ENCODE measurements around the gene UEVLD.

UEVLD gene

GRCh38 chr11:18536209-18536608 is 52.3 kb downstream of the UEVLD start:
- Histone ChIP-seq H3K9ac (ENCODE audit: low read depth in 1 of 2, low read length in 2 of 2) (no peak overlapping the region), H3K27ac (ENCODE audit: low read depth in 2 of 2, low read length in 2 of 2) (no peak overlapping the region), H3K9me3 (ENCODE audit: control insufficient read depth in 2 of 2, low read length in 2 of 2) (no peaks in the 10 kb centered on the region), H3K27me3 (ENCODE audit: control insufficient read depth in 2 of 2, insufficient read depth in 2 of 2, low read length in 2 of 2) (no peaks in the 10 kb centered on the region), H3K36me3 (ENCODE audit: control insufficient read depth in 2 of 2, insufficient read depth in 2 of 2, low read length in 2 of 2) (peaks cover 8 to 11% of the 10 kb centered on the region in 2 donors), H3K4me3 (ENCODE audit: low read length in 2 of 2) (no peak overlapping the region), H3K4me1 (ENCODE audit: control insufficient read depth in 2 of 2, insufficient read depth in 2 of 2, low read length in 2 of 2) (no peaks in the 10 kb centered on the region)

- Histone ChIP-seq H3K9ac (ENCODE audit: low read depth in 1 of 2, low read length in 2 of 2) (no peak overlapping the region), H3K27ac (ENCODE audit: low read depth in 2 of 2, low read length in 2 of 2) (no peak overlapping the region), H3K36me3 (ENCODE audit: control insufficient read depth in 2 of 2, insufficient read depth in 2 of 2, low read length in 2 of 2) (peaks cover 5 to 11% of the 10 kb centered on the region in 2 donors), H3K9me3 (ENCODE audit: control insufficient read depth in 2 of 2, low read length in 2 of 2) (no peaks in the 10 kb centered on the region), H3K27me3 (ENCODE audit: control insufficient read depth in 2 of 2, insufficient read depth in 2 of 2, low read length in 2 of 2) (no peaks in the 10 kb centered on the region), H3K4me3 (ENCODE audit: low read length in 2 of 2) (no peak overlapping the region), H3K4me1 (ENCODE audit: control insufficient read depth in 2 of 2, insufficient read depth in 2 of 2, low read length in 2 of 2) (no peaks in the 10 kb centered on the region)
Observed at GRCh38 chr11:18534245-18534644, 54.3 kb downstream of the UEVLD start.

- H3K4me3 ChIP-seq (ENCODE audit: low read length in 2 of 2): no peak overlapping the region
- H3K9me3 ChIP-seq (ENCODE audit: control insufficient read depth in 2 of 2, low read length in 2 of 2): no peaks in the 10 kb centered on the region
- H3K9ac ChIP-seq (ENCODE audit: low read depth in 1 of 2, low read length in 2 of 2): no peak overlapping the region
- H3K27me3 ChIP-seq (ENCODE audit: control insufficient read depth in 2 of 2, insufficient read depth in 2 of 2, low read length in 2 of 2): no peaks in the 10 kb centered on the region
- H3K4me1 ChIP-seq (ENCODE audit: control insufficient read depth in 2 of 2, insufficient read depth in 2 of 2, low read length in 2 of 2): no peaks in the 10 kb centered on the region
- H3K27ac ChIP-seq (ENCODE audit: low read depth in 2 of 2, low read length in 2 of 2): no peak overlapping the region
- H3K36me3 ChIP-seq (ENCODE audit: control insufficient read depth in 2 of 2, insufficient read depth in 2 of 2, low read length in 2 of 2): peaks cover 5 to 11% of the 10 kb centered on the region in 2 donors
Observed at GRCh38 chr11:18533365-18533764, 55.2 kb downstream of the UEVLD start.

- peaks cover 0 to 5% of the 10 kb centered on the region in 2 donors for H3K36me3 ChIP-seq (ENCODE audit: control insufficient read depth in 2 of 2, insufficient read depth in 2 of 2, low read length in 2 of 2)
- peak overlapping the region; percentile 98 to 99 for H3K27ac ChIP-seq (ENCODE audit: low read depth in 2 of 2, low read length in 2 of 2)
- peaks cover 10 to 14% of the 10 kb centered on the region in 2 donors for H3K4me1 ChIP-seq (ENCODE audit: control insufficient read depth in 2 of 2, insufficient read depth in 2 of 2, low read length in 2 of 2)
- H3K4me3 ChIP-seq (ENCODE audit: low read length in 2 of 2): peak overlapping the region; percentile 94 to 96
- peak overlapping the region; percentile 91 to 96 for H3K9ac ChIP-seq (ENCODE audit: low read depth in 1 of 2, low read length in 2 of 2)
- no peaks in the 10 kb centered on the region for H3K9me3 ChIP-seq (ENCODE audit: control insufficient read depth in 2 of 2, low read length in 2 of 2)
- no peaks in the 10 kb centered on the region for H3K27me3 ChIP-seq (ENCODE audit: control insufficient read depth in 2 of 2, insufficient read depth in 2 of 2, low read length in 2 of 2)
Observed at GRCh38 chr11:18527512-18527911, 61.0 kb downstream of the UEVLD start.

GRCh38 chr11:18526521-18527296 is 61.8 kb downstream of the UEVLD start, which contains the start of gene TSG101:
Gene TSG101, minus strand, starts transcription at chr11:18526942. Its CDS starts 126 bp downstream, at chr11:18526816.
- Histone ChIP-seq H3K4me1 (ENCODE audit: control insufficient read depth in 2 of 2, insufficient read depth in 2 of 2, low read length in 2 of 2) (peaks cover 10 to 14% of the 10 kb centered on the region in 2 donors), H3K9ac (ENCODE audit: low read depth in 1 of 2, low read length in 2 of 2) (peak within 1 kb of the TSS; percentile 91 to 96), H3K27ac (ENCODE audit: low read depth in 2 of 2, low read length in 2 of 2) (peak within 1 kb of the TSS; percentile 98 to 99), H3K27me3 (ENCODE audit: control insufficient read depth in 2 of 2, insufficient read depth in 2 of 2, low read length in 2 of 2) (no peaks in the 10 kb centered on the region), H3K9me3 (ENCODE audit: control insufficient read depth in 2 of 2, low read length in 2 of 2) (no peaks in the 10 kb centered on the region), H3K4me3 (ENCODE audit: low read length in 2 of 2) (peak within 1 kb of the TSS; percentile 94 to 96), H3K36me3 (ENCODE audit: control insufficient read depth in 2 of 2, insufficient read depth in 2 of 2, low read length in 2 of 2) (no peaks in the 10 kb centered on the region)

GRCh38 chr11:18526130-18526520 is 62.4 kb downstream of the UEVLD start:
- peaks cover 10 to 14% of the 10 kb centered on the region in 2 donors for H3K4me1 ChIP-seq (ENCODE audit: control insufficient read depth in 2 of 2, insufficient read depth in 2 of 2, low read length in 2 of 2)
- H3K27ac ChIP-seq (ENCODE audit: low read depth in 2 of 2, low read length in 2 of 2): peak overlapping the region; percentile 98 to 99
- peak overlapping the region; percentile 94 to 96 for H3K4me3 ChIP-seq (ENCODE audit: low read length in 2 of 2)
- H3K9me3 ChIP-seq (ENCODE audit: control insufficient read depth in 2 of 2, low read length in 2 of 2): no peaks in the 10 kb centered on the region
- H3K9ac ChIP-seq (ENCODE audit: low read depth in 1 of 2, low read length in 2 of 2): peak overlapping the region; percentile 91 to 96
- H3K36me3 ChIP-seq (ENCODE audit: control insufficient read depth in 2 of 2, insufficient read depth in 2 of 2, low read length in 2 of 2): no peaks in the 10 kb centered on the region
- H3K27me3 ChIP-seq (ENCODE audit: control insufficient read depth in 2 of 2, insufficient read depth in 2 of 2, low read length in 2 of 2): no peaks in the 10 kb centered on the region

GRCh38 chr11:18524248-18524647 is 64.3 kb downstream of the UEVLD start:
- Histone ChIP-seq H3K4me1 (ENCODE audit: control insufficient read depth in 2 of 2, insufficient read depth in 2 of 2, low read length in 2 of 2) (peaks cover 10 to 14% of the 10 kb centered on the region in 2 donors), H3K9ac (ENCODE audit: low read depth in 1 of 2, low read length in 2 of 2) (no peak overlapping the region), H3K4me3 (ENCODE audit: low read length in 2 of 2) (no peak overlapping the region), H3K9me3 (ENCODE audit: control insufficient read depth in 2 of 2, low read length in 2 of 2) (no peaks in the 10 kb centered on the region), H3K36me3 (ENCODE audit: control insufficient read depth in 2 of 2, insufficient read depth in 2 of 2, low read length in 2 of 2) (no peaks in the 10 kb centered on the region), H3K27me3 (ENCODE audit: control insufficient read depth in 2 of 2, insufficient read depth in 2 of 2, low read length in 2 of 2) (no peaks in the 10 kb centered on the region), H3K27ac (ENCODE audit: low read depth in 2 of 2, low read length in 2 of 2) (no peak overlapping the region)

- Histone ChIP-seq H3K4me1 (ENCODE audit: control insufficient read depth in 2 of 2, insufficient read depth in 2 of 2, low read length in 2 of 2) (peaks cover 10 to 14% of the 10 kb centered on the region in 2 donors), H3K9ac (ENCODE audit: low read depth in 1 of 2, low read length in 2 of 2) (no peak overlapping the region), H3K36me3 (ENCODE audit: control insufficient read depth in 2 of 2, insufficient read depth in 2 of 2, low read length in 2 of 2) (peaks cover 1 to 6% of the 10 kb centered on the region in 2 donors), H3K27me3 (ENCODE audit: control insufficient read depth in 2 of 2, insufficient read depth in 2 of 2, low read length in 2 of 2) (no peaks in the 10 kb centered on the region), H3K9me3 (ENCODE audit: control insufficient read depth in 2 of 2, low read length in 2 of 2) (no peaks in the 10 kb centered on the region), H3K27ac (ENCODE audit: low read depth in 2 of 2, low read length in 2 of 2) (no peak overlapping the region), H3K4me3 (ENCODE audit: low read length in 2 of 2) (no peak overlapping the region)
Observed at GRCh38 chr11:18523084-18523483, 65.5 kb downstream of the UEVLD start.

GRCh38 chr11:18522388-18522787 is 66.1 kb downstream of the UEVLD start:
- H3K27ac ChIP-seq (ENCODE audit: low read depth in 2 of 2, low read length in 2 of 2): no peak overlapping the region
- H3K9me3 ChIP-seq (ENCODE audit: control insufficient read depth in 2 of 2, low read length in 2 of 2): no peaks in the 10 kb centered on the region
- H3K27me3 ChIP-seq (ENCODE audit: control insufficient read depth in 2 of 2, insufficient read depth in 2 of 2, low read length in 2 of 2): no peaks in the 10 kb centered on the region
- no peak overlapping the region for H3K4me3 ChIP-seq (ENCODE audit: low read length in 2 of 2)
- H3K36me3 ChIP-seq (ENCODE audit: control insufficient read depth in 2 of 2, insufficient read depth in 2 of 2, low read length in 2 of 2): peaks cover 5 to 7% of the 10 kb centered on the region in 2 donors
- H3K9ac ChIP-seq (ENCODE audit: low read depth in 1 of 2, low read length in 2 of 2): no peak overlapping the region
- peaks cover 6 to 10% of the 10 kb centered on the region in 2 donors for H3K4me1 ChIP-seq (ENCODE audit: control insufficient read depth in 2 of 2, insufficient read depth in 2 of 2, low read length in 2 of 2)

- H3K4me1 ChIP-seq (ENCODE audit: control insufficient read depth in 2 of 2, insufficient read depth in 2 of 2, low read length in 2 of 2): peaks cover 6 to 8% of the 10 kb centered on the region in 2 donors
- no peak overlapping the region for H3K9ac ChIP-seq (ENCODE audit: low read depth in 1 of 2, low read length in 2 of 2)
- H3K9me3 ChIP-seq (ENCODE audit: control insufficient read depth in 2 of 2, low read length in 2 of 2): no peaks in the 10 kb centered on the region
- no peaks in the 10 kb centered on the region for H3K27me3 ChIP-seq (ENCODE audit: control insufficient read depth in 2 of 2, insufficient read depth in 2 of 2, low read length in 2 of 2)
- H3K4me3 ChIP-seq (ENCODE audit: low read length in 2 of 2): no peak overlapping the region
- H3K36me3 ChIP-seq (ENCODE audit: control insufficient read depth in 2 of 2, insufficient read depth in 2 of 2, low read length in 2 of 2): peaks cover 9% of the 10 kb centered on the region in 2 donors
- H3K27ac ChIP-seq (ENCODE audit: low read depth in 2 of 2, low read length in 2 of 2): no peak overlapping the region
Observed at GRCh38 chr11:18521122-18521521, 67.4 kb downstream of the UEVLD start.
